Thymus (tissue), 14 donors: ENCODE measurements around the gene GMPR. TPM values are rescaled to one million over a fixed set of nuclear protein-coding genes. Genes with fewer than 3 reads are reported as not detected.

Source experiments
- DNase-seq, 9 donors: peaks; one replicate each; pipeline ENCODE4 v3.0.0-alpha.2; 2013; ENCODE audit warnings: low spot score in 9 of 9, low read depth in 6 of 9, missing footprints in 1 of 9
- H3K27ac ChIP-seq, 2 donors: one replicate each; pipeline ENCODE4 v1.5.1; 2013; ENCODE audit warnings: control low read depth in 1 of 2, low read depth in 1 of 2, low read length in 1 of 2, mild to moderate bottlenecking in 1 of 2, moderate library complexity in 1 of 2
- H3K27me3 ChIP-seq, 2 donors: one replicate each; pipeline ENCODE4 v1.5.1; 2013; ENCODE audit warnings: low read length in 1 of 2; ENCODE audit not compliant: control insufficient read depth in 2 of 2, insufficient read depth in 1 of 2
- H3K36me3 ChIP-seq, 2 donors: one replicate each; pipeline ENCODE4 v1.5.1; 2013; ENCODE audit warnings: low read length in 1 of 2, mild to moderate bottlenecking in 1 of 2, moderate library complexity in 1 of 2; ENCODE audit not compliant: control insufficient read depth in 2 of 2, insufficient read depth in 2 of 2
- H3K4me1 ChIP-seq, 2 donors: one replicate each; pipeline ENCODE4 v1.5.1; 2013; ENCODE audit warnings: low read length in 2 of 2; ENCODE audit not compliant: control insufficient read depth in 2 of 2, insufficient read depth in 2 of 2
- H3K4me3 ChIP-seq, 2 donors: one replicate each; pipeline ENCODE4 v1.5.1; 2013; ENCODE audit warnings: low read length in 2 of 2, control low read depth in 1 of 2, mild to moderate bottlenecking in 1 of 2
- H3K9me3 ChIP-seq, 2 donors: one replicate each; pipeline ENCODE4 v1.5.1; 2013; ENCODE audit warnings: low read length in 1 of 2, mild to moderate bottlenecking in 1 of 2; ENCODE audit not compliant: control insufficient read depth in 2 of 2, insufficient read depth in 1 of 2
- WGBS: extraction: QIAGEN DNeasy Blood & Tissue Kit; methylation state at CpG from one replicate; pipeline ENCODE4 v1.1.7; 2013; 5-methylcytosine and 5-hydroxymethylcytosine counted together
- long read RNA-seq, 10 donors: transcript quantifications; one replicate each; lab custom pipeline, GENCODE V29; 2026
- polyA plus RNA-seq: library from polyadenylated mRNA; stranded (reverse); fragments of 200-250 nt; gene quantifications from one replicate; pipeline ENCODE4 v1.2.3, GENCODE V29; 2013
- total RNA-seq: library from RNA; stranded (reverse); fragments of 120-200 nt; gene quantifications from one replicate; pipeline ENCODE4 v1.2.4, GENCODE V29; 2013
- donor health status: healthy.

Gene GMPR
- 4.1 TPM for total RNA-seq
- 17.2 TPM for polyA plus RNA-seq
- long read RNA-seq, donor 1 = 0 reads
- long read RNA-seq, donor 2 = 0 reads
- long read RNA-seq, donor 3, partial matches to known transcripts = 0 of 2 reads
- long read RNA-seq, donor 3, other reads (novel, unspliced or antisense) = 0 of 2 reads
- long read RNA-seq, donor 4, partial matches to known transcripts = 0 of 1 reads
- long read RNA-seq, donor 4, other reads (novel, unspliced or antisense) = 0 of 1 reads
- long read RNA-seq, donor 5, partial matches to known transcripts = 0 of 2 reads
- long read RNA-seq, donor 5, other reads (novel, unspliced or antisense) = 0 of 2 reads
- long read RNA-seq, donor 6, partial matches to known transcripts = 0 of 2 reads
- long read RNA-seq, donor 6, other reads (novel, unspliced or antisense) = 0 of 2 reads
- long read RNA-seq, donor 7, partial matches to known transcripts = 0 of 2 reads
- long read RNA-seq, donor 7, other reads (novel, unspliced or antisense) = 0 of 2 reads
- long read RNA-seq, donor 8 = 0 reads
- long read RNA-seq, donor 9 = 0 reads
- long read RNA-seq, donor 10, partial matches to known transcripts = 0 of 2 reads
- long read RNA-seq, donor 10, other reads (novel, unspliced or antisense) = 0 of 2 reads

DNA sequence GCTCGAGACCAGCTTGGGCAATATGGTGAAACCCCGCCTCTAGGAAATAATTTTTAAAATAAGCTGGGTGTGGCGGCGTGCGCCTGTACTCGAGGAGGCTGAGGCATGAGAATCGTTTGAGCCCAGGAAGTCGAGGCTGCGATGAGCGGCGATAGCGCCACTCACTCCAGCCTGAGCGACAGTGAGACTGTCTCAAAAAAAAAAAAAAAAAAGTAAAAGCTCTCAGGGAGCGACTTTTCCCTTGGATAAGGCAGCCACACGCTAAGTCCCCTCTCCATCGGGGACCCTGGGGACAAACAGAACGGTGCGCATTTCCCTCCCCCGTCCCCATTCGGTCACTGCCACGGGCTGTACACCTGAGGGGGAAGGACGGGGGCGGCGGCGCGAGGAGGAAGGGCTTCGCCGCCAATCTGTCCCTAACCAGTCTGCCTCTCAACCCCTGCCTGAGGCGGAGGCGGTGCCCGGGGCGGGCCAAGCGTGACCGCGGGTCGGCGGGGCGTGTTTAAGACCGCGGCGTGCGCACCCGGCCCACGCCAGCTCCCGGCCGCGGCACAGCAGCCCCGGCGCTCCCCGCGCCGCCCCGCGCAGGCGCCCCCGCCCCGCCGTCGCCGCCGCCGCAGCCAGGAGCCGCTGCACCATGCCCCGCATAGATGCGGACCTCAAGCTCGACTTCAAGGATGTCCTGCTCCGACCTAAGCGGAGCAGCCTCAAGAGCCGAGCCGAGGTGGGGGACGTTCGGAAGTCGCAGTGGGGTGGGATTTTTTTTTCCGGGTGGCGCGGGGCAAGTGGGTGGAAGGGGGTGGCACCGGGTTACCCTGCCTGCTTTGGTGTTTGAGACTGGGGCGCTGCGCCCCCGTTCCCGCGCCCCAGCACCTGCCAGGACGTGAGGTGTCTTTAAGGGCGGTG is at the start of gene GMPR:
Gene GMPR, plus strand, starts transcription at position 531 of the 906 bp plus-strand sequence. Its CDS starts 107 bp downstream, at position 638.
- H3K27ac ChIP-seq = no peak within 1 kb of the TSS
- WGBS = 3% methylated on average over 84 of the region's 84 CpGs
- peaks cover 19 to 49% of the 10 kb centered on the region in 2 donors for H3K27me3 ChIP-seq
- H3K4me3 ChIP-seq = peak within 1 kb of the TSS; percentile 44 to 55
- H3K36me3 ChIP-seq = no peaks in the 10 kb centered on the region
- peaks cover 5 to 15% of the 10 kb centered on the region in 2 donors for H3K4me1 ChIP-seq
- DNase-seq = peak in 6 of 9 donors; percentile 12 to 62 (median 24)
- H3K9me3 ChIP-seq = peaks cover 0 to 5% of the 10 kb centered on the region in 2 donors

DNA sequence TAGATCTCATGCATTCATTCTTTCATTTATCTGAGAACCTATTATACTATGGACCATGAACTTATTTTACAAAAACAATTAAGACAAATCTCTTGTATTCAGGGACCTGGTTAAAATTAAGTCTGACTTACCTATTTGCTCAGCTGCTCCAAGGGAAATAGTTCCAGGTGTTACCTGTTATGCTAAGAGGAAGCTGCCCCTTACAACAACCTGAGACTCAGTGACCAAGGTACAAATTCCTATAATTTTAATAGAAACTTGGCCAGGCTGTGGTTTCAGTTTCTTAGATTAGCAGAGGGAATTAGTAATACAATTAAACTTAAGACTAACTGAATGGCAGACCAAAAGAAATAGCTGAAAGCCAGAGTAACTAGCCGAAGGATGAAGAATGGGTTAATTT is 48.2 kb upstream of the GMPR start:
- Histone ChIP-seq H3K4me3 (no peak overlapping the region), H3K36me3 (no peaks in the 10 kb centered on the region), H3K4me1 (no peaks in the 10 kb centered on the region), H3K27me3 (no peaks in the 10 kb centered on the region), H3K27ac (no peak overlapping the region), H3K9me3 (no peaks in the 10 kb centered on the region)
- WGBS = 94% methylated on average over 1 of the region's 1 CpG
- no peak for DNase-seq

DNA sequence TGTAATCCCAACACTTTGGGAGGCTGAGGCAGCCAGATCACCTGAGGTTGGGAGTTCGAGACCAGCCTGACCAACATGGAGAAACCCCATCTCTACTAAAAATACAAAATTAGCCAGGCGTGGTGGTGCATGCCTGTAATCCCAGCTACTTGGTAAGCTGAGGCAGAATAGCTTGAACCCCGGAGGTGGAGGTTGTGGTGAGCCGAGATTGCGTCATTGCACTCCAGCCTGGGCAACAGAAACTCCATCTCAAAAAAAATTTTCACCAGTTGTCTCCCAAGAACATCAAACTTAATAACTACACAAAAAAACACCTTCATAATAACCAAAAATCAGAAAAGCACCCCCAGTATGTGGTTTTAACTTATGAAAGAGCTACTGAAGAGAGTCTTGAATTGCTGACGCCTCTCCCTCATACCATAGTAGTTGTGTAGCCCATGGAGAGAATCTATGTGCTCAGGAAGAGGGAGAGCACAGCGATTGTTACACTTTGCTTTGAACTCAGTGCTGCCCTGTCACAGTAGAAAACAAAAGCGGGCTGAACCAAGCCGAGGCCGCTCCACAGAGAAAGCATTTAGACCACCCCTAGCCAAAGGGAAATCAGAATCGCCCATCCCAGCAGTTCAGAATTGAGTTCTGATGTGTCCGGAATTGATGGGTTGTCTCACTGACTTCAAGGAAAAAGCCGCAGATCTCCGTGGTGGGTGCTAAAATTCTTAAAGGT is 42.0 kb upstream of the GMPR start:
- Histone ChIP-seq H3K4me3 (no peak overlapping the region), H3K27ac (no peak overlapping the region), H3K4me1 (no peaks in the 10 kb centered on the region), H3K36me3 (no peaks in the 10 kb centered on the region), H3K9me3 (no peaks in the 10 kb centered on the region), H3K27me3 (no peaks in the 10 kb centered on the region)
- DNase-seq = no peak
- WGBS = 91% methylated on average over 14 of the region's 14 CpGs

DNA sequence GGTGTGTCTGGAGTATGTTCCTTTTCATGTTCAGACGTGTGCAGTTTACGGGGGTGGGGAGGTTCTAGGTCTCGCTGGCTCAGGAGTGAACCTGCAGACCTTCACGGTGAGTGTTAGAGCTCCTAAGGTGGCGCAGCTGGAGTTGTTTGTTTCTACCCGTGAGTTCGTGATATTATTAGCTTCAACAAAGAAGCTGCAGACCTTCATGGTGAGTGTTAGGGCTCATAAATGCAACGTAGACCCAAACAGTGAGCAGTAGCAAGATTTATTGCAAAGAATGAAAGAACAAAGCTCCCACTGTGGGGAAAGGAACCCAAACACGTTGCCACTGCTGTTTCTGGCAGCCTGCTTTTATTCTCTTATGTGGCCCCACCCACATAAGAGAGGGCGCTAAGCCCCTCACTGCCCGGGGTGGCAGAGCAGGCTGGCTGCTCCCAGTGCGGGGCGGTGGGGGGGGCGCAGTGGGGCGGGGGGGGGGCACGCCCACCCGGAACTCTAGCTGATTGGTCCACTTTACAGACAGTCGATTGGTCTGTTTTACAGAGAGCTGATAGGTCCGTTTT is 41.3 kb upstream of the GMPR start:
- DNase-seq = no peak
- Histone ChIP-seq H3K27me3 (no peaks in the 10 kb centered on the region), H3K9me3 (no peaks in the 10 kb centered on the region), H3K4me3 (no peak overlapping the region), H3K36me3 (no peaks in the 10 kb centered on the region), H3K4me1 (no peaks in the 10 kb centered on the region), H3K27ac (no peak overlapping the region)
- WGBS = 94% methylated on average over 19 of the region's 19 CpGs

DNA sequence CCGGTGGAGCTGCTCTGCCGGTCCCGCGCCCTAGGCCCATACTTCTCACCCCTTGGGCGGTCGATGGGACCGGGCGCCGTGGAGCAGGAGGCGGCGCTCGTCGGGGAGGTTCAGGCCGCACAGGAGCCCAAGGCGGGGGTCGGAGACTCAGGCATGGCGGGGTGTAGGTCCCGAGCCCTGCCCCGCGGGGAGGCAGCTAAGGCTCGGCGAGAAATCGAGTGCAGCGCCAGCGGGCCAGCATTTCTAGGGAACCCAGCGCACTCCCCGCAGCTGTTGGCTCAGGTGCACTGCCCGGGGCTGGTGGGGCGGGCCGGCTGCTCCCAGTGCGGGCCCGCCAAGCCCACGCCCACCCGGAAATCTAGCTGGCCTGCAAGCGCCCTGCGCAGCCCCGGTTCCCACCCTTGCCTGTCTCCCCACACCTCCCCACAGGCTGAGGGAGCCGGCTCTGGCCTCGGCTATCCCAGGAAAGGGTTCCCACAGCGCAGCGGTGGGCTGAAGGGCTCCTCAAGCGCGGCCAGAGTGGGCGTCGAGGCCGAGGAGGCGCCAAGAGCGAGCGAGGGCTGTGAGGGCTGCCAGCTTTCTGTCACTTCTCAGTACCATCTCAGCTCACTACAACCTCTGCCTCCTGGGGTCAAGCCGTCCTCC is 40.2 kb upstream of the GMPR start:
- no peak for DNase-seq
- no peak overlapping the region for H3K27ac ChIP-seq
- H3K4me3 ChIP-seq = no peak overlapping the region
- no peaks in the 10 kb centered on the region for H3K4me1 ChIP-seq
- 91% methylated on average over 50 of the region's 50 CpGs for WGBS
- H3K9me3 ChIP-seq = no peaks in the 10 kb centered on the region
- H3K36me3 ChIP-seq = no peaks in the 10 kb centered on the region
- no peaks in the 10 kb centered on the region for H3K27me3 ChIP-seq

DNA sequence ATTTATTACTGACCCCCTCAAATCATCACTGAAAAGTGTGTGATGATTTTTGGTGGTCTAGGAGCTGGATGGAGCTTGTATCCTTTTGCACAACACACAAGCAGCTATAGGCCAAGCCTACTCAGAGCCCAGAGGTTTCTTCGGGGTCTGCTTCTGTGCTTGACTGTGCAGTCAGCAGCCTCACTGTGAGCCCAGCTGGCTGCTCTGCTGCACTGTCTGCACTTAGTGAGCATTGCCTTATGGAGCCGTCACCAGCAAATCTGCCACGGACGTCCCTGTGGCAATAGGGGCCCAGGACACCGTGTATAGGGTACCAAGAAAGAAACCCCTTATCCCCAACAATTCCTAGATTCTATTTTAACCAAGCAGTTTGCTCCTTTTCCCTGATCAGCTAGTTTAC is 38.6 kb upstream of the GMPR start:
- no peaks in the 10 kb centered on the region for H3K4me1 ChIP-seq
- 95% methylated on average over 5 of the region's 5 CpGs for WGBS
- H3K27ac ChIP-seq = no peak overlapping the region
- no peaks in the 10 kb centered on the region for H3K36me3 ChIP-seq
- no peak overlapping the region for H3K4me3 ChIP-seq
- H3K27me3 ChIP-seq = no peaks in the 10 kb centered on the region
- no peaks in the 10 kb centered on the region for H3K9me3 ChIP-seq
- no peak for DNase-seq

DNA sequence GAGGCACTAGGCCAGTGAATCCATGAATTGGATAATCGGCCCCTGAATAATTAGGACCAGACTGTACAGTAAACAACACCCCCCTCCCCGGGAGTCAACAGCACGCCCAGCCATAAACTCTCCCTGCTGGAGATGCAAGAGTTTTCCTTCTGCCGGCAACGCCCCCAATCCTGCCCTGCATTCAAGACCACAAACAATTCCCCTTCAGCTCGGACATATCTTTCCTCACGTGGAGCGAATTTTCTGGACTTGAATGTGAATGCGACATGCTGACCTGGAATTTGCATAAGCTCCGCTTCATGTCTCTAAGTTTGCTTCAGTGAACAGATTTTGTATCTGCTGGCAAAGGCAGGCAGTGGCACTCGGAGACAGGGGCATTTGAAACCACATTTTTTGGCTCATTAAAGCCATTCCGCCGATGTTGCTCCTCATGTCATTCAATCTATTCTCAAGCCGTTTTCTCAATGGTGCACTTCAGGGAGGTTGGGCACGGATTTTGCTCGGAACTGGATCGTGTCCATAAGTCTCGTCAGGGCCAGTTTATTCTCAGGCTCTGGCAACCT is 38.0 kb upstream of the GMPR start:
- H3K4me3 ChIP-seq = no peak overlapping the region
- no peak for DNase-seq
- H3K27ac ChIP-seq = no peak overlapping the region
- 90% methylated on average over 18 of the region's 18 CpGs for WGBS
- H3K36me3 ChIP-seq = no peaks in the 10 kb centered on the region
- H3K27me3 ChIP-seq = no peaks in the 10 kb centered on the region
- no peaks in the 10 kb centered on the region for H3K9me3 ChIP-seq
- H3K4me1 ChIP-seq = no peaks in the 10 kb centered on the region

DNA sequence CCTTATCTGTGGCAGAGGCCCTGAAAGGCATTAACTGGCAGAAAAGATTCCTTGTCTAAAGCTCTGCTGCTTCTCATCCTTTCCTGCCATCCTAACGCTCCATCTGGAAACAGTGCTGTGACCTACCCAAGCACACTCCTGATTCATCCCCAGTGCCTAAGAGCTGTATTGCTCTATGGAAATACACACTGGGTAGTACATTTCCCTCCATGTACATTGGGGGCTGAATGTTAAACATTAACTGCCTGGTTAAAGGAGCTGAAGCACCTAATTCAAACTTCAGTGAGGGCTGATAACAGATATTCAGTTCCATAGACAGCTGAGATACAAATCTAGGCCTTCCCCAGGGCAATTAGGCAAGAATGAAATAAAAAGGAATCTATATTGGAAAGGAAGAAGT is 36.7 kb upstream of the GMPR start:
- no peak overlapping the region for H3K4me3 ChIP-seq
- H3K27ac ChIP-seq = no peak overlapping the region
- no peaks in the 10 kb centered on the region for H3K27me3 ChIP-seq
- H3K4me1 ChIP-seq = peaks cover 0 to 4% of the 10 kb centered on the region in 2 donors
- DNase-seq = no peak
- no peaks in the 10 kb centered on the region for H3K9me3 ChIP-seq
- H3K36me3 ChIP-seq = no peaks in the 10 kb centered on the region
- WGBS = 98% methylated on average over 1 of the region's 1 CpG
